ENCODE results near the gene IVL. TPM values are rescaled to one million over a fixed set of nuclear protein-coding genes. Genes with fewer than 3 reads are reported as not detected.

The IVL gene
- total RNA-seq, 1 donor from 2014 or later: not detected

- Histone ChIP-seq H3F3A (ENCODE audit: low read depth) (no peaks in the 10 kb centered on the region), H3K27me3 (no peaks in the 10 kb centered on the region), H3K9me3 (ENCODE audit: low read depth) (peaks cover 6% of the 10 kb centered on the region), H3K4me2 (no peak overlapping the region), H2AFZ (replicated peaks) (no peak overlapping the region), H3K27ac (no peak overlapping the region), H3K4me1 (no peaks in the 10 kb centered on the region), H3K36me3 (no peaks in the 10 kb centered on the region), H3K9ac (no peak overlapping the region), H3K79me2 (ENCODE audit: low read depth) (no peaks in the 10 kb centered on the region), H3K4me3 (no peak overlapping the region), H4K20me1 (ENCODE audit: low read depth) (no peaks in the 10 kb centered on the region)
- no peak for TF ChIP-seq EZH2 (IDR thresholded peaks at IDR 0.05)
- Mint-ChIP-seq H3K27me3 (ENCODE audit: insufficient read depth, low read depth) (peaks cover 8% of the 10 kb centered on the region), H3K4me1 (no peaks in the 10 kb centered on the region), H3K36me3 (peaks cover 2% of the 10 kb centered on the region), H3K9me3 (peaks cover 11% of the 10 kb centered on the region), H3K27ac (no peak overlapping the region), H3K4me3 (no peak overlapping the region)
- no peak for DNase-seq (ENCODE audit: low spot score)
Observed at GRCh38 chr1:152912471-152912870, 4.1 kb downstream of the IVL start.

DNA sequence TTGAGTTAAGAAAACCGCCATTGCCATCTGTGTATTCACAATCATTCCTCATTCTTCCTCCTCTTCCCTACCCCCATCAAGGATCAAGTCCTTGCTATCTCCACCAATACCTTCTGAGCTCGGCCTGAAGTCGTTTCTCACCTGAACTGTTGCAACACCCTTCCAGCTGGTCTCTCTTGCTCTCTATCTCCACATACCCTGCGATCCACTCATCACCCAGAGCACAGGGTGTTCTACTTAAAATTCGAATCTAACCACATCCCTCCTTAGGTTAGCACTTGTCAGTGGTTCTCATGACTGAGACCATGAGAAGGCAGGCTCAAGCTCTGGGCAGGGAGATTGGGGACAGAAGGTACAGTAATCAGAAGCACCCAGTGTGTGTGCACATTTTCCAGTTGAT, 4.6 kb downstream of the IVL start:
- Mint-ChIP-seq H3K9me3 (peaks cover 11% of the 10 kb centered on the region), H3K4me3 (no peak overlapping the region), H3K27me3 (ENCODE audit: insufficient read depth, low read depth) (peaks cover 5% of the 10 kb centered on the region), H3K36me3 (peaks cover 2% of the 10 kb centered on the region), H3K4me1 (no peaks in the 10 kb centered on the region), H3K27ac (no peak overlapping the region)
- Histone ChIP-seq H3K4me3 (no peak overlapping the region), H3K9me3 (ENCODE audit: low read depth) (peaks cover 2% of the 10 kb centered on the region), H3K4me1 (no peaks in the 10 kb centered on the region), H3K9ac (no peak overlapping the region), H3K79me2 (ENCODE audit: low read depth) (no peaks in the 10 kb centered on the region), H3K36me3 (no peaks in the 10 kb centered on the region), H3K27ac (no peak overlapping the region), H3K27me3 (no peaks in the 10 kb centered on the region), H3F3A (ENCODE audit: low read depth) (no peaks in the 10 kb centered on the region), H4K20me1 (ENCODE audit: low read depth) (no peaks in the 10 kb centered on the region), H3K4me2 (no peak overlapping the region), H2AFZ (replicated peaks) (no peak overlapping the region)
- DNase-seq (ENCODE audit: low spot score): no peak
- TF ChIP-seq, protein P1, sequence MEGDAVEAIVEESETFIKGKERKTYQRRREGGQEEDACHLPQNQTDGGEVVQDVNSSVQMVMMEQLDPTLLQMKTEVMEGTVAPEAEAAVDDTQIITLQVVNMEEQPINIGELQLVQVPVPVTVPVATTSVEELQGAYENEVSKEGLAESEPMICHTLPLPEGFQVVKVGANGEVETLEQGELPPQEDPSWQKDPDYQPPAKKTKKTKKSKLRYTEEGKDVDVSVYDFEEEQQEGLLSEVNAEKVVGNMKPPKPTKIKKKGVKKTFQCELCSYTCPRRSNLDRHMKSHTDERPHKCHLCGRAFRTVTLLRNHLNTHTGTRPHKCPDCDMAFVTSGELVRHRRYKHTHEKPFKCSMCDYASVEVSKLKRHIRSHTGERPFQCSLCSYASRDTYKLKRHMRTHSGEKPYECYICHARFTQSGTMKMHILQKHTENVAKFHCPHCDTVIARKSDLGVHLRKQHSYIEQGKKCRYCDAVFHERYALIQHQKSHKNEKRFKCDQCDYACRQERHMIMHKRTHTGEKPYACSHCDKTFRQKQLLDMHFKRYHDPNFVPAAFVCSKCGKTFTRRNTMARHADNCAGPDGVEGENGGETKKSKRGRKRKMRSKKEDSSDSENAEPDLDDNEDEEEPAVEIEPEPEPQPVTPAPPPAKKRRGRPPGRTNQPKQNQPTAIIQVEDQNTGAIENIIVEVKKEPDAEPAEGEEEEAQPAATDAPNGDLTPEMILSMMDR (IDR thresholded peaks at IDR 0.05): no peak
- TF ChIP-seq EZH2phosphoT487 (IDR thresholded peaks at IDR 0.05) (no peak), EZH2 (IDR thresholded peaks at IDR 0.05) (no peak)

GRCh38 chr1:152917794-152918193, 9.4 kb downstream of the IVL start:
- Mint-ChIP-seq H3K27me3 (ENCODE audit: insufficient read depth, low read depth) (no peaks in the 10 kb centered on the region), H3K36me3 (no peaks in the 10 kb centered on the region), H3K9me3 (peaks cover 2% of the 10 kb centered on the region), H3K27ac (no peak overlapping the region), H3K4me3 (no peak overlapping the region), H3K4me1 (no peaks in the 10 kb centered on the region)
- no peaks in the 10 kb centered on the region for H3K4me1 ChIP-seq
- DNase-seq (ENCODE audit: low spot score): no peak
- H4K20me1 ChIP-seq (ENCODE audit: low read depth): no peaks in the 10 kb centered on the region
- no peak overlapping the region for H3K4me3 ChIP-seq
- TF ChIP-seq EZH2phosphoT487 (IDR thresholded peaks at IDR 0.05): no peak
- TF ChIP-seq, protein P1 (IDR thresholded peaks at IDR 0.05): no peak
- no peak for TF ChIP-seq EZH2 (IDR thresholded peaks at IDR 0.05)
- H3F3A ChIP-seq (ENCODE audit: low read depth): no peaks in the 10 kb centered on the region
- H3K36me3 ChIP-seq: no peaks in the 10 kb centered on the region
- no peak overlapping the region for H2AFZ ChIP-seq (replicated peaks)
- no peaks in the 10 kb centered on the region for H3K9me3 ChIP-seq (ENCODE audit: low read depth)
- H3K79me2 ChIP-seq (ENCODE audit: low read depth): no peaks in the 10 kb centered on the region
- no peaks in the 10 kb centered on the region for H3K27me3 ChIP-seq
- H3K4me2 ChIP-seq: no peak overlapping the region
- no peak overlapping the region for H3K27ac ChIP-seq
- no peak overlapping the region for H3K9ac ChIP-seq

DNA sequence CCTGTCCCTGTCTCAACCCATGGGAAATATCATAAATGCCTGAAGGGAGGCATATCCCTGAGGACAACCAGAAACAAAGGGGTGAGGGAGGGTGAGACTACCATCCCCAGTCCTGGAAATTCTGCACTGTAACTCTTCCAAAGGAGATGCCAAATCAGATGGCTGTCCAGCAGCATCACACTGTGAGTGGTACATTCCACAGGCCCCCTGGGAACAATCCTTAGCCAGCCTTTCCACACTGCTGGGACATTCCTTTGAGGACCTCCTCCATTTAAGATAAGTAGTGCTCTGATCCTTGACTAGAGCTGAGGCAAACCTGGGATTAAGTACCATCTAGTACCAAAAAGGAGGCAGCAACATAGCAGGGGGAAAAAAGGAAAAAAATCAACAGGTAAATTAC, 10.7 kb downstream of the IVL start:
- Histone ChIP-seq H3K36me3 (no peaks in the 10 kb centered on the region), H3K79me2 (ENCODE audit: low read depth) (no peaks in the 10 kb centered on the region), H3K9ac (no peak overlapping the region), H2AFZ (replicated peaks) (no peak overlapping the region), H3K4me3 (no peak overlapping the region), H3K9me3 (ENCODE audit: low read depth) (no peaks in the 10 kb centered on the region), H3K27ac (no peak overlapping the region), H4K20me1 (ENCODE audit: low read depth) (no peaks in the 10 kb centered on the region), H3K27me3 (no peaks in the 10 kb centered on the region), H3K4me1 (no peaks in the 10 kb centered on the region), H3F3A (ENCODE audit: low read depth) (no peaks in the 10 kb centered on the region), H3K4me2 (no peak overlapping the region)
- no peaks in the 10 kb centered on the region for H3K36me3 Mint-ChIP-seq
- TF ChIP-seq, protein P1 (IDR thresholded peaks at IDR 0.05): no peak
- TF ChIP-seq EZH2phosphoT487 (IDR thresholded peaks at IDR 0.05) (no peak), EZH2 (IDR thresholded peaks at IDR 0.05) (no peak)
- no peak for DNase-seq (ENCODE audit: low spot score)
- H3K4me1 Mint-ChIP-seq: no peaks in the 10 kb centered on the region
- no peak overlapping the region for H3K27ac Mint-ChIP-seq
- no peaks in the 10 kb centered on the region for H3K9me3 Mint-ChIP-seq
- H3K27me3 Mint-ChIP-seq (ENCODE audit: insufficient read depth, low read depth): no peaks in the 10 kb centered on the region
- no peak overlapping the region for H3K4me3 Mint-ChIP-seq

Data from neural progenitor cell (in vitro differentiated cells).